ENCODE data around the gene CARD19.

DNA sequence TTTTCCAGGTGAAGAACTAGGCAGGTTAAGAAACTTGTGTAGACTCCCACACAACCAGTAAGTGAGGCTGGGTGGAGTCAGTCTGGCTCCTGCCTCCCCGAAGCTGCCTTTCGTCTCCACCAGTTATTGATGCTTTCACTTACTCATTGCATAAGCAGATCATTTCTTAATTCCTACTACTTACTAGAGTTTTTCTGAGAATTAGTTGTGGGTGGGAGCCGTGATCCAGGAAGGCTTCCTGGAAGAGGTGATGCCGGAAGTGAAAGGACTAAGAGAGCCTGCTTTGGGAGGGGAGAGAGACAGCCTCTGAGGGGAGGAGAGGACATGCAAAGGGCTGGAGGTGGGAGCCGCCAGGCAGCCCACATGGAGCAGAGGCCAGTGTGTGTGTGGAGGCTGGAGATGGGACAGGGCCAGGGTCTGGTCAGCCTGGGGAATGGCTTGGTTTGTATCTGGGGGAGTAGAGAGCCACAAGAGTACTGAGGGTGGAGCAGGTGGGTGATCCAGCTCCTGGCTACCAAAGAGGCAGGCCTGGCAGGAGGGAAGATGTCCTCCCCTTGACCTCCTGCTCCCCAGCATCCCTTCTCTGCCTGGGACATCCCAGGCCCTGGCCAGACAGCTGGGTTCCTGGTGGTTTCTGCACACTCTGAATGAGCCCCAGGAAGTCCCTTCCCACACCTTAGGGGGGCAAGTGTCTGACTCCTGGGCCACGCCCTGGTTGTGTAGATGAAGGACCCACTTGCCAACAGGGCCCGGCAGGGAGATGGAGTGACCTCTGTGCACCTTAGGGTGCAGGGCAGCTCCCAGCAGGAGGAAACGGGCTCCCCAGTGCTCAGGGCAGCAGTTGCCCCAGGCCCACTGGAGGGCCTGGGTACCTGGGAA, 12.2 kb upstream of the CARD19 start:
- TF ChIP-seq CTCF (IDR thresholded peaks at IDR 0.05; ENCODE audit: low read length) (no peak), EZH2phosphoT487 (IDR thresholded peaks at IDR 0.05; ENCODE audit: low read length) (no peak)

All from MM.1S (cell line).